Retinal pigment epithelial cell (primary cell): Measurements from ENCODE around the gene LRIT2.
A peak's percentile ranks its signal among the peaks of the same experiment; 100 is the strongest.

Source experiments
- DNase-seq: peaks from one replicate; pipeline ENCODE4 v3.0.0-alpha.2; 2010; ENCODE audit warnings: low read depth
- H3K4me3 ChIP-seq: 2 replicates; pipeline ENCODE4 v1.5.1; 2011; ENCODE audit warnings: mild to moderate bottlenecking, low read length, control low read depth, moderate library complexity
- TF ChIP-seq, protein P1 (sequence below): conservative IDR thresholded peaks from 2 replicates; pipeline ENCODE4 v1.5.1; 2011; ENCODE audit warnings: low read depth, low read length, control low read depth, inconsistent platforms

LRIT2 gene

DNA sequence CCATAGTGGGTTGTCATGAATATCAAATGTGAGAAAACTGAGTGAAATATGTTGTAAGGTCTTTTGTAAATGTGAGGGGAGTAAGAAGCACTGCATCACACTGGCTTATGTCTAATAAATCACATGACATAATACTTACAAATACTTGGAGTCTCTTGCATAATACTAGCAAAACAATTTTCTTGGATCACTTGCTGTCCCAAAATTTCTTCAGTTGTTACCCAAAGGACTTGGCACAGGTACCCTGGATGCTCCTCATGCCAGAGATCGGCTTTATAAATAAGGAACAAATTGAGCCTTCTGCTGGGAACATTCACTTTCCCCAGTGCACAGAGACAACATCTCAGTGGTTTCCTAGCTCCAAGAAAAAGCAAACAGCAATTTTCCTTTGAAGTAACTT lies 5.0 kb upstream of the LRIT2 start:
- TF ChIP-seq, protein P1, sequence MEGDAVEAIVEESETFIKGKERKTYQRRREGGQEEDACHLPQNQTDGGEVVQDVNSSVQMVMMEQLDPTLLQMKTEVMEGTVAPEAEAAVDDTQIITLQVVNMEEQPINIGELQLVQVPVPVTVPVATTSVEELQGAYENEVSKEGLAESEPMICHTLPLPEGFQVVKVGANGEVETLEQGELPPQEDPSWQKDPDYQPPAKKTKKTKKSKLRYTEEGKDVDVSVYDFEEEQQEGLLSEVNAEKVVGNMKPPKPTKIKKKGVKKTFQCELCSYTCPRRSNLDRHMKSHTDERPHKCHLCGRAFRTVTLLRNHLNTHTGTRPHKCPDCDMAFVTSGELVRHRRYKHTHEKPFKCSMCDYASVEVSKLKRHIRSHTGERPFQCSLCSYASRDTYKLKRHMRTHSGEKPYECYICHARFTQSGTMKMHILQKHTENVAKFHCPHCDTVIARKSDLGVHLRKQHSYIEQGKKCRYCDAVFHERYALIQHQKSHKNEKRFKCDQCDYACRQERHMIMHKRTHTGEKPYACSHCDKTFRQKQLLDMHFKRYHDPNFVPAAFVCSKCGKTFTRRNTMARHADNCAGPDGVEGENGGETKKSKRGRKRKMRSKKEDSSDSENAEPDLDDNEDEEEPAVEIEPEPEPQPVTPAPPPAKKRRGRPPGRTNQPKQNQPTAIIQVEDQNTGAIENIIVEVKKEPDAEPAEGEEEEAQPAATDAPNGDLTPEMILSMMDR = no peak
- no peak for DNase-seq
- H3K4me3 ChIP-seq = no peak overlapping the region

DNA sequence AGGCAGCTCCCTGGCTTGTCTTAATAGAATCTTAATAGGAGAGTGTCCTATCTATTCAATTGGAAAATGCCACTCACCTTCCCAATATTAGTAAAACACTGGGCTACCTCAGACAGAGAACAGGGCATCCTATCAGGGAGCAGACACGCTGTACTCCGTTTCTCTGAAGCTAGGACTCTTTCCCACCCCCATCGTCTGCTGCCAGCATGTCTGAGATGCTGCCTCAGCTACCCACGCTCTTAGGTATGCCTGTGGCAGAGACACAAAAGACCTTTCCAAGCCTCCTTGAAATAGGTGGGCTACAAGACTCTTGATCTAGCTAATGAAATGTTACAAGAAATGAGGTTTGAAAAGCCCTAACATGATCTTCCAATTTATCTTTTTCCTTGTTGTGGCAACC lies 2.5 kb upstream of the LRIT2 start:
- DNase-seq = no peak
- TF ChIP-seq, protein P1 = no peak
- H3K4me3 ChIP-seq = no peak overlapping the region

DNA sequence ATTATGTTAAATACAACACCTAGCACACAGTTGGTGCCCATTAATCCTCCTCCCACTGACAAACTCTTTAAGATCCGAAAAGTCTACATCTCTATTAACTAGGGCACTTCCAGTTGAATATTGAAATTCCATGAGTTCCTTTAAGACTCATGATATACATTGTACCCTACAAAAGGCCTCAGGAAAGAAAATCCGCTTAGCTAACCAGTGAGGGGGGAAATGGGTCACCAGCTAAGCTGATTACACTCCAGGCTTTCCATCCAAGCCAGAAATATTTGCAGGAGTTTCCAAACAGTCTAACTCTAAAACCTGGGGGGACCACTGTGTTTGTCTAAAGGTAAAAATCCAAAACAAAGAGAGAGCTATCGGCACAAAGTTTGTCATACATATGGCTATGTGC lies 1.3 kb upstream of the LRIT2 start:
- H3K4me3 ChIP-seq = no peak overlapping the region
- TF ChIP-seq, protein P1 = no peak
- peak; percentile 65 for DNase-seq

DNA sequence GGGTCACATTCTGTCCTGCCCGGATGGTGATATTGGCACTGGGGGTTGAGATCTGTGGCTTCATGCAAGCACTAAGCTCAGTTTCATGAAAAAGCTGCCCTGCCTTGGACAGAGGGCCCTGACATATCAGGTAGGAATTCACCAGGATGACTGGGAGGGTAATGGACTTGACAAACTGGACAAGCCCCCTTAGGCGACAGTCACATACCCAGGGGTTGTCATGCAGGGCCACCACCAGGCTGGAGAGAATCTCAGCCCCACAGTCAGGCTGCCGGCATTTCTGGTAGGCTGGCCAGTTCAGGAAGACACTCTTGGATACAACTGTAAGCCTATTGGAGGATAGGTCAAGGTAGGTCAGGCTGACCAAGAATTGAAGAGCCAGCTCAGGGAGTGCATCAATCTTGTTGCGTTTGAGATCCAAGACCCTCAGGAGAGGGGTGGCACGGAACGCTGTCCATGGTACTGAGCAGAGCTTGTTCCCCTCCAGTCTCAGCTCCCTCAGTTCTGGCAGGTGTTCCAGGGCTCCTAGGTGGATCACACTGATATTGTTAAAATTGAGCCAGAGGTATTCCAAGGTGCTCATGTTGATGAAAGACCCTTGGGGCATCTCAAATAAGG lies 824 bp downstream of the LRIT2 start:
- H3K4me3 ChIP-seq = no peak overlapping the region
- TF ChIP-seq, protein P1 = no peak
- DNase-seq = no peak

DNA sequence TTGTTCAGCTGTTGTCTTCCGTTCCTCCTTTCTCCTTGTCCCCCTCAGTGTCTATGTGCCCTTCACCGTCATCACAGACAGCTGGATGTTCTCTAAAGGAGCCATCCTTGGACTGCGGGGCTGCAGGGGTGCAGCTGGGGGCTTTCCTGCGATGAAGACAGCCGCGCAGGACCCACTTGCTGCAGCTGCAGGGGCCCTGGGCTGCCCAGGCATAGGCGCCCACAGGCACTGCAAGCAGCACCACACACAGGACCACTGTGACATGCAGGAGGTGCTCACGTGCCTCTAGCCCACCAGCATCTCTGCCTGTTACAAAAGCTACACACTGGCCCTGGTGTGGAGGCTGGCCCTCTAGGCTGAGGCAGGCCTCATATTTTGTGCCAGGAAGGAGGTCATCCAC lies 3.4 kb downstream of the LRIT2 start:
- TF ChIP-seq, protein P1 = no peak
- no peak for DNase-seq
- no peak overlapping the region for H3K4me3 ChIP-seq

DNA sequence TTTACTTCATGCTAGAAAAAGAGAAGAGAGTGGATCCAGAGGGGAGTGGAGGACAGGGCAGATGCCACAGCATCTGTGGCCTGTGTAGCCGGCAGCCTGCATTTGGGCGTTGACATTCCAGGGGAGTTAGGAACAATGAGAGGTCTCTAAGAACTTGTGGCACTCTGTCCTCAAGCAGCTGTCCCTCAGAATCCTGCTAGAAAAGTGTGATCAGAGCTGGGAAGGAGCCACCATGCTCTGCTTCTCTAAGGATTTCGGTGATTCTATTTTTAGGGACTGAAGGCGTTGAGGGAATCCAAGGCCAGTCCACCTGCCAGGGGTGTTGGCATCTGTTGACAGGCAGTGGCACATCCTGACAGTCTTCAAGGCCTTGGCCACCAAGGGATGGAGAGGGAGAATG lies 7.6 kb downstream of the LRIT2 start:
- TF ChIP-seq, protein P1 = no peak
- no peak overlapping the region for H3K4me3 ChIP-seq
- DNase-seq = no peak

DNA sequence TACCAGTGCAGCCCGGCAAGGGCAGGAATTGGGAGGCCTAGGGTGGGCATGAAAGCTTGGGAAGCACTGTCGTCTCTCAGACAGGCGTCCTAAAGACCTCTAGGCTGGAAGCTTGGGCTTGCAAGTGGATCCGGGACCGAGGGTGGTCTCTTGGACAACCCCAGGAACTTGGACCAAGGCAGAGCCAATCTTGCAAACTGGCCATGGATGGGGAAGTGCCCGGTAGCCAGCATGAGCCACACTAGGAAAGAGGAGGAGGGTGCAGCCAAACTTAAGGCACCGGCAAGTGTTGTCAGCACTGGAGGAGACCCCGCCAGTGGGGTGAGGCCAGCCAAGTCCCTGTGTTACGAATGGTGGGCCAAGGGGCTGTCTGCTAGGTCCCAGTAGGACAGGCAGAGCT lies 8.5 kb downstream of the LRIT2 start:
- H3K4me3 ChIP-seq = no peak overlapping the region
- TF ChIP-seq, protein P1 = no peak

More for the DNA sequence above, 8.5 kb downstream of the LRIT2 start:
- no peak for DNase-seq
